Testis (tissue), 5 donors: Measurements from ENCODE around the gene ATOSA. TPM values are rescaled to one million over a fixed set of nuclear protein-coding genes. Genes with fewer than 3 reads are reported as not detected.

Experiments used
- DNase-seq: peaks from one replicate; pipeline ENCODE4 v3.0.0-alpha.2; 2019
- H3K27ac ChIP-seq, 2 donors: fragments of 200-600 bp; sonication (generic); one replicate each; pipeline ENCODE4 v1.5.1; 2019
- H3K27me3 ChIP-seq: fragments of 200-600 bp; sonication (generic); one replicate; pipeline ENCODE4 v1.5.1; 2019
- H3K36me3 ChIP-seq: fragments of 200-600 bp; sonication (generic); one replicate; pipeline ENCODE4 v1.5.1; 2017; ENCODE audit warnings: low read depth; ENCODE audit errors: missing control alignments
- H3K4me1 ChIP-seq: fragments of 200-600 bp; sonication (generic); one replicate; pipeline ENCODE4 v1.5.1; 2019
- H3K4me3 ChIP-seq, 2 donors: fragments of 200-600 bp; sonication (generic); one replicate each; pipeline ENCODE4 v1.5.1; 2017 to 2019
- H3K9me3 ChIP-seq: fragments of 200-600 bp; sonication (generic); one replicate; pipeline ENCODE4 v1.5.1; 2017
- CTCF ChIP-seq, 3 experiments: fragments of 450-650 bp in 2 of 3; fragments of 200-600 bp in 1 of 3; sonication (generic) in 1 of 3; IDR thresholded peaks; one replicate each; pipeline ENCODE4 v1.5.1; 2016 to 2019; ENCODE audit warnings: antibody characterized with exemption in 3 of 3, mild to moderate bottlenecking in 2 of 3, moderate library complexity in 1 of 3
- POLR2A ChIP-seq: fragments of 450-650 bp; IDR thresholded peaks from one replicate; pipeline ENCODE4 v1.6.1; 2017; ENCODE audit warnings: antibody characterized with exemption, mild to moderate bottlenecking, moderate library complexity
- WGBS, 2 donors: methylation state at CpG; one replicate each; pipeline ENCODE4 v1.1.5; 2018; 5-methylcytosine and 5-hydroxymethylcytosine counted together
- intact Hi-C: fragments of 100-400 bp; cut with DNase I; formaldehyde crosslinking; loops from one replicate; pipeline ENCODE4 v1.15.1; 2023; ENCODE audit warnings: low total_unique reads
- long read RNA-seq, 2 donors: transcript quantifications; one replicate each; lab custom pipeline, GENCODE V29; 2026
- polyA plus RNA-seq: library from polyadenylated mRNA; stranded (reverse); fragments of 350-450 nt; fragmentation: Illumina TruSeq; extraction: RNeasy Lipid Tissue Mini Kit (QIAGEN cat#74804); gene quantifications from one replicate; pipeline ENCODE4 v1.2.3, GENCODE V29; 2014; ENCODE audit warnings: low read depth, low replicate concordance; ENCODE audit not compliant: insufficient read depth
- total RNA-seq, 2 donors: library from RNA; depleted of rRNA; stranded (reverse); fragments of >200 nt; gene quantifications; one replicate each; pipeline ENCODE4 v1.2.3, GENCODE V29; 2016

The ATOSA gene
- 100 to 1,000 TPM; 128 to 129 TPM for total RNA-seq
- polyA plus RNA-seq = 37.9 TPM
- long read RNA-seq, donor 1, partial matches to known transcripts = 0 of 4 reads
- long read RNA-seq, donor 1, other reads (novel, unspliced or antisense) = 0 of 4 reads
- long read RNA-seq, donor 2 = 0 reads

GRCh38 chr15:52679232-52680040 is at the start of gene ATOSA:
TSS of gene ATOSA (minus strand) at chr15:52679388. CDS start at chr15:52678021, 1,367 bp downstream.
- Histone ChIP-seq H3K4me3 (peak within 1 kb of the TSS; percentile 89 to 98), H3K9me3 (no peaks in the 10 kb centered on the region), H3K27me3 (no peaks in the 10 kb centered on the region), H3K4me1 (peaks cover 16% of the 10 kb centered on the region), H3K36me3 (no peaks in the 10 kb centered on the region), H3K27ac (peak within 1 kb of the TSS; percentile 96 to 97)
- WGBS, 2 donors = 1 to 2% methylated on average over 26 to 52 of the region's 55 CpGs
- intact Hi-C loops = no loop called here
- peak; percentile 96 for DNase-seq
- TF ChIP-seq POLR2A (peak; percentile 74), CTCF (IDR thresholded peaks at IDR 0.05) (peak in 1 of 3 experiments; percentile 27)

GRCh38 chr15:52728899-52729298 is 49.7 kb upstream of the ATOSA start:
- Histone ChIP-seq H3K36me3 (no peaks in the 10 kb centered on the region), H3K4me3 (no peak overlapping the region), H3K4me1 (peaks cover 7% of the 10 kb centered on the region), H3K9me3 (no peaks in the 10 kb centered on the region), H3K27me3 (no peaks in the 10 kb centered on the region), H3K27ac (no peak overlapping the region)
- intact Hi-C loops = no loop called here
- WGBS, 2 donors = 66 to 83% methylated on average over 2 of the region's 2 CpGs
- no peak for DNase-seq
- TF ChIP-seq CTCF (IDR thresholded peaks at IDR 0.05) (no peak), POLR2A (no peak)

GRCh38 chr15:52727815-52728214 is 48.6 kb upstream of the ATOSA start:
- no peaks in the 10 kb centered on the region for H3K27me3 ChIP-seq
- WGBS, 2 donors = 82 to 88% methylated on average over 3 of the region's 3 CpGs
- H3K4me1 ChIP-seq = peaks cover 1% of the 10 kb centered on the region
- H3K36me3 ChIP-seq = no peaks in the 10 kb centered on the region
- no peak overlapping the region for H3K27ac ChIP-seq
- no peak overlapping the region for H3K4me3 ChIP-seq
- DNase-seq = no peak
- TF ChIP-seq CTCF (IDR thresholded peaks at IDR 0.05) (no peak), POLR2A (no peak)
- H3K9me3 ChIP-seq = no peaks in the 10 kb centered on the region
- intact Hi-C loops = no loop called here

- no peaks in the 10 kb centered on the region for H3K27me3 ChIP-seq
- no peak for TF ChIP-seq CTCF (IDR thresholded peaks at IDR 0.05)
- TF ChIP-seq POLR2A = no peak
- no peaks in the 10 kb centered on the region for H3K36me3 ChIP-seq
- WGBS, 2 donors = 92 to 96% methylated on average over 2 of the region's 2 CpGs
- H3K9me3 ChIP-seq = no peaks in the 10 kb centered on the region
- H3K4me3 ChIP-seq = no peak overlapping the region
- intact Hi-C loops = no loop called here
- H3K4me1 ChIP-seq = no peaks in the 10 kb centered on the region
- no peak overlapping the region for H3K27ac ChIP-seq
- no peak for DNase-seq
These were observed 47.0 kb upstream of the ATOSA start for GRCh38 chr15:52726195-52726594.
